HG03558 (cell line): ENCODE data around the gene GMPPA.

Experiments used
- ATAC-seq: cut with Tn5 transposase; IDR thresholded peaks from one replicate; pipeline ENCODE4 v1.9.1; 2021; ENCODE audit warnings: moderate number of reproducible peaks; ENCODE audit not compliant: unreplicated experiment; ENCODE audit errors: extremely low read depth

Gene GMPPA

DNA sequence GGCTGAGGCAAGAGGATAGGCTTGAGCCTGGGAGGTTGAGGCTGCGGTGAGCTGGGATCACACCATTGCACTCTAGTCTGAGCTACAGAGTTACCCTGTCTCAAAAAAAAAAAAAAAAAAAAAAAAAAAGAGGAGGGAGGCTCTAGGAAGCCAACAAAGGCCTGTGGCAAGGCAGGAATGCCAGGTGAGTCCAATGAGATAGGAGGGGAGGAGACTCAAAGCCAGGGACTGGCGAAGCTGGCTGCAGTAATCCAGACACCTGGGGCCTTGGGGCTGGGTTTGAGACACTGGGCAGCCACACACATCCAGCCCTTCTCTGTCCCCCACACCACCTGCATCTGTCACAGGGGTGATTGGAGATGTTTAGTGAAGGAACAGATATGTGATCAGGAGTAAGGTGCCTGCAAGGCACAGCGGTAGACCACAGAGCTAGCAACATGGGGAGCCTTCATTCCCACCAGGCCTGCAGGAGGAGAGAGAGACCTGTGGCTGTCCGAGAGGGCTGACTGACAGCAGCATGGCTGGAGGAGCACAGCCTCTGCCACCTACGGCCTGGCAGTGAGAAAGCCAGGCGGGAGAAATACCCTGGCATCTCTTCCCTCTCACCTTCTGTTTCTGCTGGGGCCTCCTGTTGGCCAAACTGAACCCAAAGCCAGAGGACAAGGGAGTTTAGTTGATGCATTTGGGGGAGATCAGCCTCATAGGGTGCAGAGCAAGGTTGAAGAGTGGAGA lies 35.4 kb downstream of the GMPPA start:
- no peak for ATAC-seq

DNA sequence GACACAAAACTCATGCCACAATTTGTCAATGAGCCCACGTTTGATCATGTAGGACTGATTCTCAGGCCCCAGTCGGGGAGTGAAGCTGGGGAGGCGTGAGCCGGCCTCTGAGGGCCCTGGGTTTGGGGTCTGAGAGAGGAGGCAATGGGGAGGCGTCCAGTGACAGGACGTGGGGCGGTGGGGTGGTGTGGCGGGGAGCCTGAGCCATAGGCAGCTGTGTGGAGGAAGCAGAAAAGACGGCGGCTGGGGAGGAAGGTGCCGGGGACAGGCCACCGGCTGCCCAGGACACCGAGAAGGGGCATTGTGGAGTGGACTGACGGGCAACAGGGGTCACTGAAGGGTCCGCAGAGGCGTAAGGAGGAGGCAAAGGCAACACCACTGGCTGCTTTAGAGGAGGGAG lies 37.7 kb downstream of the GMPPA start:
- ATAC-seq, result no peak

DNA sequence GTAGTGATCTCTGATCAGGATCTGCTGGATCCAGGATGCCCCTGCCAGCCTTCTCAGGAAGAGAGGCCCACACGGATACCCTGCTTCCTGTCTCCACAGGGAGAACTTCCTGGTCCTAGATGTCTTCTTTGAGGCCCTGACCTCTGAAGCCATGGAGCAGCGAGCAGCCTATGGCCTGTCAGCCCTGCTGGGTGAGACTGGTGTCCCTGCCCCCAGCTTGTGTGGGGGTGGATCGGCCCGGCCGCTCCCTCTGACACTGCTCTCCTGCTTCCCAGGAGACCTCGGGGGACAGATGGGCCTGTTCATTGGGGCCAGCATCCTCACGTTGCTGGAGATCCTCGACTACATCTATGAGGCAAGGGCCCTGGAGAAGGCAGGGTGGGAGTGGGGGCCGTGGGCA lies 38.3 kb downstream of the GMPPA start:
- no peak for ATAC-seq

DNA sequence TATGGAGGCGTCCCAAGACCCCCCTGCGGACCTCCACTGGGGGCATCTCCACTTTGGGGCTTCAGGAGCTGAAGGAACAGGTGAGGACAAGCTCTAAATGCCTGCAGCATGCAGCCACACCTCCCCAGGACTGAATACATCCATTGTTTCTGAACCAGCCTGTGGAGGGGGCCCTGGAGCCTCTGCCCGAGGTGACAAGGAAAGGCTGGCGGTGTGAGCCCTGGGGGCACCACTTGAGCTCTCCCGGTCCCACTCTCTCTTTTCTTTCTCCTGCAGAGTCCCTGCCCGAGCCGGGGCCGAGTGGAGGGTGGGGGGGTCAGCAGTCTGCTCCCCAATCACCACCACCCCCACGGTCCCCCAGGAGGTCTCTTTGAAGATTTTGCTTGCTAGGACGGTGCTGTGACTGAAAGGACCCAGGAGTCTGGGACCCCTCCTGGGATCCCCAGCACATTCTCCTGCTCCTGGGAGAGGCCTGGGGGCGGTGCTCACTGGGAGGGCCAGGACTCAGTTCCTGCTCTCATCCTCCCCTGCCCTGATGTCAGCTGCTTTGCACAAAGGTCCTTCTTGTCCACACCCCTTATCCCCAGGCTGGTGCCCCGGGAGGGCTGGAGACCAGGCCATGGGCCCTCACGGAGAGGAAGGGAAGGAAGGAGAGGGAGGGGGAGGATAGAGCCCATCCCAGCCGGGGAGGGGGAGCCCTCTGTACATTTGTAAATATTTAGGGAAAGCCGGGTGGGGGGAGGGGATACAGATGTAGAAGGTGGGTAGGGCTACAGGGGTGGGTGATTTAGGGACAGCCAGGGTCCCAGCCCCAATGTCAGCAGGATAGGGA lies 39.2 kb downstream of the GMPPA start:
- no peak for ATAC-seq

DNA sequence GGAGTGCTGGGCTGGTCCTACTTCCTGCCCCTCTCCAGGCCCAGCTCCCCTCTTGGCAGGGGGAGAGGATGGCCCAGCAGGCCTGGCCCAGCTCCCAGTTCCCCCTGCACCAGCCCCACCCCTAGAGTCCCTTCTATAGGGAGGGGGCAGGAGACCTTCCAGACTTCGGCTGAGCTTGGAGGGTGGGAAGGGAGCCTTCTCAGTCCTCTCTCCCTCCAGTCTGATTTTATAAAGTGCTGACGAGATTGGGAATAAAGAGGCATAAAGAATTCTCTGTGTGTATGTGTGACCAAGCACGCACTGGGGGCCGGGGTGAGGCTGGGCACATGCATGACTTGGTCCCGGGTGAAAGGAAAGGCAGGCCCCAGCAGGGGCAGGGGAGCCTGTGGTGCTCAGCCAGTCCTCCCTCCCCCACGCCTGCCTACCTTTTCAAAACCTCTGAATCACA lies 39.8 kb downstream of the GMPPA start:
- no peak for ATAC-seq

DNA sequence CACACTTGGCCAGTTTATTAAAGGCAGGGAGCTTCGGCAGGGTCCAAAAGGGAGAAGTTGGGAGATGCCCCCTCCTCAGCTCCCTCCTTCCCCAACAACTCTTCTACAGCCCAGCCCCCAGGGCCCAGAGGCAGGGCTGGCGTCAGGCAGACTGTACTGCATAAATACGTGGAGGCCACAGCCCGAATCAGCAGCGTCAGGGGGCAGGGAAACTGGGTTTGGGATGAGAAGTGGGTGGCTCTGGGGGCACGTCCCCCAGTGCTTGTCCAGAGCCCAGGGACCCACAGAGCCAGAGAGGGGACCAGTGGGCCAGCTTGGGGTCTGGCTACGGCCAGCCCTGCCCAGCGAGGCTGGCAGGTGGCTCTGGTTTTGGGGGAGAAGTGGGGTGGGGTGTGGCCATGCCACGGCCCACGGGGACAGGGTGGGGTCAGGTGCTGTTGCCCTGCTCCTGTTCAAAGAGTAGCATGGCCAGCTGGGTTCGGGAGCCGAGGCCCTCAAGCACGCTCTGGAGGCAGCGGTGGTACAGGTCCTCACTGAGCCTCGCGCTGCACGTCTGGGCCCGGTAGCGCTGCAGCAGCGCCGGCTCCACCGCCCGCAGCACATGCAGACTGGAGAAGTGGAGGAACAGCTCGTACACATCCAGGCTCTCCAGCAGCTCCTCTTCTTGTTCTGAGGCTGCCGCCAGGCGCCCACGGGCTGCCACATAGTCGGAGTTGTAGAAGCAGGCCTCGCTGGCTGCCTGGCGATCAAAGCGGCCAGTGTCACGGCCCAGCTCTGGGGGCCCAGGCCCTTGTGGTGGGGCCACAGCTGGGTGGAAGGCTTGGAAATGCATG lies 40.5 kb downstream of the GMPPA start:
- ATAC-seq, result no peak

DNA sequence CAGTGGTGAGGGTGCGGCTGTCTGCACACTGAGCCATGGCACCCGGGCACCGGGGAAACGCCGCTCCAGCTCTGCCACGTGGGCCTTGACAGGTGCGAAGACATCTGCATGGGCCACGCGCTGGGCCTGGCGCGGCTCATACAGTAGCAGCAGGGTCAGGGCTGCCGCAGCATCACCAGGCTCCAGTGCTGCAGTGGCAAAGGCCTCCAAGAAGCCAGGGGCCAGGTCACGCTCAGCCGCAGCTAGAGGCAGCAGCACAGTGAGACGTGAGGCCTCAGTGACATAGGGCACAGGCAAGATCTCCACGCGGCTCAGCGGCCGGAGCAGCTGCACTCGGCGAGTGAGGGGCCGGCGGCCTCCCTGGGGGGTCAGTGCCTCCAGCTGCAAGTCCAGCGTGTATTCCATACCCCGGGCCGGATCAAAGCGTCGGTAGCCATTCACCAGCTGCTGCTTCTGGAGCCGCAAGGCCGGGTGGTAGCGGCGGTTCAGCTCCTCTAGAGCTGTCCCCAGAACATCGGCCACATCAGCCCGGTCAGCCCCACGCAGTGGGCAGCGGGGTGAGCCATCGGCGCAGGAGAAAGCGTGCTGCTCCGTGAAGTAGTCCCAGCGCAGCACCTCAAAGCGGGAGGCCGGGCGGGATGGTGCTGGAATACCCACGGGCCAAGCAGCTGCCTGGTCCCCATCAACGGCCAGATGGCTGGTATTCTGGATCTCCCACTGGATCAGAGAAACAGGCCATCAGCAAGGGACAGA lies 41.4 kb downstream of the GMPPA start:
- ATAC-seq, result no peak

DNA sequence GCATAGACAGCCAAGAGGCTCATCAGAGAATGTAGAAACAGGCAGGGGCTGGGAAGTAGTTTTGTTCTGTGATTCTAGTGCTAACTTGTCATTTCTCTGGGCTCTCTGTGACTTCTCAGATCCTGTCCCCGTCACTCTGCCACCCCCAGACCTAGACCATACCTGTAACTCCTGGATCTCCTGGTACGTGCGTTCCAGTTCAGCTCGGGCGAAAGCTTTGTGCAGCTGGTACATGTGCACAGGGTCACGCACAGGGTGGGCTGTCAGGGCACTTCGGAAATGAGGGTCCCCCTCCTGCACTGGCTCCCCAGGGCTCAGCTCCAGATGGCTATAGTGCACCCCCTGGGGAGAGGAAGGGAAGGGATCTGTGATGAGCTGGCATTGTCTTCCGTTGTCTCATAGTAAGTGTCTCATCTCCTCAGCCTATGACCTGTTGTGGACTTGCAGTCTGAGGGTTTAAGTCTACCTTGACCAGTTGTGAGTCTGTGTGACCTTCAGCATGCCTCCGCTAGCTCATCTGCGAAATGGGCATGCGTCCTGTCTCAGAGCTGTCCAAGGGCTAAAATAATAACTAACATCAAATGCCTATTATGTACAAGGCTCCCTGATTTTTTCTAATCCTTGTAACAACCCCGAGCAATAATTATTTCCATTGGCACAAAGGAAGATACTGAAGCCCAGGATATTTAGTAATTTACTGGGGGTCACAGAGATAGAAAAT lies 42.3 kb downstream of the GMPPA start:
- ATAC-seq, result no peak

DNA sequence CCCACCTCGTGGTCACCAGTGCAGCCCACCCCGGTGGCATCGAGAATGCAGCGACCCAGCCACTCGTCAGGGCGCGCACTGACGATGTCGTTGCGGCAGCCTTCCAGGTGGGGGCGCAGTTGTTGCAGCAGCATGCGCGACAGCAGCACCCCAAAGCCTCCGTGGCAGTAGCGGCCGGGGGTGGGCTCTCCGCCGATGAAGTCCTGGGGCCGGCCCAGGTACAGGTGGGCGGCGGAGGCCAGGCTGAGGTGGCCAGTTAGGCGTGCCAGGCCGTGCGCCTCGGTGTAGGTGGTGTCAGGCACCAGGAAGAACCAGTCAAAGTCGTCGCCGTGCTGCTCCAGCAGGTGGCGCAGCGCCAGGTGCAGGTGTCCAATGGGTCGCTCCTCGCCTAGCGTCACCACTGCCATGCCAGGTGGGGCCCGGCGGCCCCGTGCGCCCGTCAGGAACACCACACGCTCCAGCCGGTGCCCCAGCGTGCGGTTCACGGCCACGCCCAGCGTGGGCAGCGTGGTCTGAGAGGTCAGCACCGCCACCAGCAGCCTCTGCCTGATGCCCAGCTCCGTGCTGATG lies 43.0 kb downstream of the GMPPA start:
- peak; percentile 28 for ATAC-seq

DNA sequence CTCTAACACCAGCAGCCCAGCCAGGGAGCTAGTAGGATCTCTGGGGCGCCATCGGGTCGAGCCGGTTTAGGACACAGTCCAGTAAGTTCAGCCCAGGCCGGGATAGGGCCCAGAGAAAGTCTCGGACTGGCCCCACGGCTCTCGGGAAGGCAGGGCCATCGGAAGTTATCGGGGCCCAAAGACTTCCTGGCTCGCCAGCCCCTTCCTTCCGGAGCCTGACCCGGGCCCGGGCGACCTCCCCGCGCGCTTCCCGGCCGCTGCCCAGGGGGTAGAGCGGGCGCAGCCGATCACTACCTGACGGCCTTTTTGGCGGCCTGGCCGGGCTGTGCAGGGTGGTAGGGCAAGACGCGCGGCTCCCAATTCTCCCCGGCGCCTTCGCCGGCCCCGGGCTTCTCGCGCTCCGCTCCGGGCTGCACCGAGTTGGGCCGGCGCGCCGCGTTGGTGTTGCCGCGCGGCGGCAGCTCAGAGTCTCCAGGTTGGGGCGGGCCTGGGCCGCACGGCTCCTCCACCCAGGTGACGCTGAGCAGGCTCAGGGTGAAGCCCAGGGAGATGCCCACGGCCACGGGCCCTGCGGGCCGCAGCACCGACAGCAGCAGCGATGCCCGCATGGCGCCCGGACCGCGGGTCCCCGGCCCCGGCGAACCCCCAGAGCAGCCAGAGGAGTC lies 44.4 kb downstream of the GMPPA start:
- peak; percentile 18 for ATAC-seq

DNA sequence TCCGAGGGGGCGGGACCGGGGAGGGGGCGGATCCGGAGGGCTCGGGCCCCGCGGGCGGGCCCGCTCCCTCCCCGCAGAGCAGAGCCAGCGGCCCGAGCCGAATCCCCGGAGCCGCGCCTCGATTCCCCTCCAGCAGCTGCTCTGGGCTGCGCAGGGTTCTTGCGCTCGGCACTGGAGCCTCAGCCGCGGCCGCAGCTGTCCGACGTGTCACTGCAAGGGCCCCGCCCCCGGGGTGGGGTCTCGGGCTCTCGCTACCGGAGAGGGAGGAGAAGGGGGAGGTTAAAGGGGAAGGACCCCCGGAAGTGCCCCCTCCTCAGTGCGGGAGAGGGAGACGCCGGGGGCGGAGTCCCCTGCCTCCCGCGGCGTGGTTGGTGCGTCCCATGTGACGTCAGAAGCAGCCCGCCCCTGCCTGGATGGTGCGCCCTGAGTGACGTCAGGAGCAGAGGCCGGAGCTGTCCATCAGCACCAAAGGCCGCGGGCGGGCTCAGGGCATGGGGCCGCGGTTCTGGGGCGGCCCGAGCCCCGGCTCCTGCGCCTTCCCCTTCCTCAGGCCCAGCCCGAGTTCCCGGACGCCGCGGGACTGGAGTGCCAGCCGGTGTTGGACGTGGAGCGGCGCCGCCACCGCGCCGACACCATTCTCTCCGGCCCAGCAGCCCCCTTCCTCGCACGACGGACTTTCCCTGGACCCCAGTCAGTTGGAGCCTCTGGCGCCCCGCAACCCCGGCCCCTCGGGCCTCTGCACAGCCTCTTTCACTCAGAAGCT lies 45.1 kb downstream of the GMPPA start, which contains the start of the genes CHPF and TMEM198:
Gene CHPF (minus strand): TSS at position 214 of the 763 bp plus-strand sequence. CDS start 271 bp downstream, outside the sequence.
Gene TMEM198 (plus strand): TSS at position 433 of the 763 bp plus-strand sequence. CDS start 700 bp downstream, outside the sequence.
- peak; percentile 60 for ATAC-seq

DNA sequence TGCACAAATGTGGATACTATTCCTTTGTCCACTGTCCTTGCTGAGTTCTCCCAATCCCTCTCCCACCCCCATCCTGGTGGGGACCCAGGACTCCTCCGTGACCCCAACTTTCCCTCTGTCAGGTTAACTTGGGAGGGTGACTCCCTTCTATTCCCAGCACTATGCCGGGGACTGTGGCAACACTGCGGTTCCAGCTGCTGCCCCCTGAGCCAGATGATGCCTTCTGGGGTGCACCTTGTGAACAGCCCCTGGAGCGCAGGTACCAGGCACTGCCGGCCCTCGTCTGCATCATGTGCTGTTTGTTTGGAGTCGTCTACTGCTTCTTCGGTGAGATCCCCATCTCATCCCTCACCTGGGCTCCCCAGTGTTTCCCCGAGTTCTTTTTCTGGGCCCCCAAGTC lies 45.9 kb downstream of the GMPPA start:
- no peak for ATAC-seq

DNA sequence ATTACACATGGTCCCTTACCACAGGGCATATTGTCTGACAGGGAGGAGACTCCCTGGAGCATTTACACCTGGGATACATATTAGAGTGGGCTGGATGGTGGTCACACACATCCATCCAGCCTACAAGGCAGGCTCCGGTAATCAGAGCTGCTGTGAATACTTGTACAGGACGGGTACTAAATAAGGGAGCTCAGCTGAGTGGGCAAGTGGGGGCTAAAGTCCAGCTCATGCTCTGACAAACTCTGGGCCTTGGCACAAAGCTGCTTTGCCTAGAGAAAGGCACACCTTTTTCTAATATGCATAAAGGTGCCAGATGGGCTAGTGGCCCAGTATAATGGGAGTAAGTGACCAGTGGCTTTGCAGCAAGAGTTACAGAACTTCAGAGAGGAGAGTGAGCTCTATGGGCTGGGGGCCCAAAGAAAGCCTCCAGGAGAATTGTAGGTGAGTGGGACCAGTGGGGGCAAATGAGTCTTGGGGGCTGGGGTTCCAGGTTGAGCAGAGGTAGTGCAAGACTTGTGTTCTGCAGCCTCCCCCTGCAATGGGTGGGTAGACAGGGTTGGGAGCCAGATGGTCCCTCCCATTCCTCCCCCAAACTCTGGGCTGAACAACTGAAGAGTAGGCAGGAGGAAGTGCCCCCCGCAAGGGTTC lies 46.7 kb downstream of the GMPPA start:
- ATAC-seq, result no peak

DNA sequence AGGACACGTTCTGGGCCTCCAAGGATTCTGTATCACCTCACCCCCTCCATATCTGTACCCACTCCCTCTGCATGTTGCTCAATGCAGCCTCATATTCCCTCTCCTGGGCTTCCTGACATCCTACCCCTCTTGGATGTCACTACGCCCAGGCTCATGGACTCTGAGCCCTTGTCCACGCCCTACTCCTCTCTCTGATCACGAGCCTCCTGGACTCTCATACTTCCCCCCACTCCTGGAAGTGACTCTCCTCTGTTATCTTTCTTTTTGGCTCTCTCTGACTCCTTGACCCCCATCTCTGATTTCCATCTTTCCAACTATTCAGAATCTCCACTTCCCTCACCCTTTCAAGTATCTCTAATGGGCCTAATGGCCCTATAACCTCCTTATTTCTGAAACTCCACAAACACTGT lies 47.3 kb downstream of the GMPPA start:
- ATAC-seq, result no peak

DNA sequence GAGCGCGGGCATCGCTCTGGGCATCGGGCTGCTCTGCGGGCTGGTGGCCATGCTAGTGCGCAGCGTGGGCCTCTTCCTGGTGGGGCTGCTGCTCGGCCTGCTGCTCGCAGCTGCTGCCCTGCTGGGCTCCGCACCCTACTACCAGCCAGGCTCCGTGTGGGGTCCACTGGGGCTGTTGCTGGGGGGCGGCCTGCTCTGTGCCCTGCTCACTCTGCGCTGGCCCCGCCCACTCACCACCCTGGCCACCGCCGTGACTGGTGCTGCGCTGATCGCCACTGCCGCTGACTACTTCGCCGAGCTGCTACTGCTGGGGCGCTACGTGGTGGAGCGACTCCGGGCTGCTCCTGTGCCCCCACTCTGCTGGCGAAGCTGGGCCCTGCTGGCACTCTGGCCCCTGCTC lies 48.9 kb downstream of the GMPPA start:
- ATAC-seq, result no peak

DNA sequence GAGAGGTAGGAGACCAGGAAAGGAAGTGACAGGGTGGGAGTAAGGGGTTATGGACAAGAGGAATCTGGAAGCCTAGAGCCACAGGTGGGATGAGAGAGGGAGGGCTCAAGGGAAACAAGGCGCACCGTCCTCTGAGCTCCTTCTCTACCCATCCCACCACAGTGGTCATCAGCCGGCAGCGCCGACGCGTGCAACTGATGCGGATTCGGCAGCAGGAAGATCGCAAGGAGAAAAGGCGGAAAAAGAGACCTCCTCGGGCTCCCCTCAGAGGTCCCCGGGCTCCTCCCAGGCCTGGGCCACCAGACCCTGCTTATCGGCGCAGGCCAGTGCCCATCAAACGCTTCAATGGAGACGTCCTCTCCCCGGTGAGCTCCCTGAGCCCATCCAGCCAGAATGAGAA lies 50.3 kb downstream of the GMPPA start:
- ATAC-seq, result no peak

DNA sequence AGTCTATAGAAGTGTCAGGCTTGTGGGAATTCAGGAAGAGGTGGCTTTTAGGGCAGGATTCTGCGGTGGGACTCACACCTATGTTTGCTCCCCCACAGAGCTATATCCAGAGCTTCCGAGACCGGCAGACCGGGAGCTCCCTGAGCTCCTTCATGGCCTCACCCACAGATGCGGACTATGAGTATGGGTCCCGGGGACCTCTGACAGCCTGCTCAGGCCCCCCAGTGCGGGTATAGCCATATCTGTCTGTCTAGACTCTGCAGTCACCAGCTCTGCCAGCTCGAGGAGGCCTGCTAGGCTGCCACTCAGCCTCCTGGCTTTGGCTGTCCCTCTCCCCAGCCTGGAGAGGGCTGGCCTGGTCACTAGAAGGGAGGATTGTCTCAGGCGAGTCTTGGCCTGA lies 50.9 kb downstream of the GMPPA start:
- ATAC-seq, result no peak
